ENCODE results near the gene LY6G5C.

DNA sequence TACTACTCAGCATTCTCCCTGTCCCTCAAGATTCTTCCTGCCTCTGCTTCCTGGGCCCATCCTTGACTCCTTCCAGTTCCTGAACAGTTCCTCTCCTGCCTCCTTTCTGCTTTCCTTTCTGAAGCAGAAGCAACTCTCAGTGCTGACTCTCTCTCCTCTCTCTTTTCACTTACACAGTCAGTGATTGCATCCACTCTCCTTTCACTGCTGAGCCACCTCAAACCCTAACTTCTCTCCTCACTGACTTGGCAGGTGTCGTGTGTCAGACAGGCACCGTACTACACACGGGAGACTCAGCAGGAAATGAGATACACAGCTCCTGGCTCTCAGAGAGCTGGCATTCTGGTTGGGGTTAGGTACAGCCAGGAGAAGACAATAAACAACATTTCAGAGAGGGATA lies 16.7 kb upstream of the LY6G5C start:
- TF ChIP-seq, protein P1, sequence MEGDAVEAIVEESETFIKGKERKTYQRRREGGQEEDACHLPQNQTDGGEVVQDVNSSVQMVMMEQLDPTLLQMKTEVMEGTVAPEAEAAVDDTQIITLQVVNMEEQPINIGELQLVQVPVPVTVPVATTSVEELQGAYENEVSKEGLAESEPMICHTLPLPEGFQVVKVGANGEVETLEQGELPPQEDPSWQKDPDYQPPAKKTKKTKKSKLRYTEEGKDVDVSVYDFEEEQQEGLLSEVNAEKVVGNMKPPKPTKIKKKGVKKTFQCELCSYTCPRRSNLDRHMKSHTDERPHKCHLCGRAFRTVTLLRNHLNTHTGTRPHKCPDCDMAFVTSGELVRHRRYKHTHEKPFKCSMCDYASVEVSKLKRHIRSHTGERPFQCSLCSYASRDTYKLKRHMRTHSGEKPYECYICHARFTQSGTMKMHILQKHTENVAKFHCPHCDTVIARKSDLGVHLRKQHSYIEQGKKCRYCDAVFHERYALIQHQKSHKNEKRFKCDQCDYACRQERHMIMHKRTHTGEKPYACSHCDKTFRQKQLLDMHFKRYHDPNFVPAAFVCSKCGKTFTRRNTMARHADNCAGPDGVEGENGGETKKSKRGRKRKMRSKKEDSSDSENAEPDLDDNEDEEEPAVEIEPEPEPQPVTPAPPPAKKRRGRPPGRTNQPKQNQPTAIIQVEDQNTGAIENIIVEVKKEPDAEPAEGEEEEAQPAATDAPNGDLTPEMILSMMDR (IDR thresholded peaks at IDR 0.05), result no peak
- TF ChIP-seq POLR2A (IDR thresholded peaks at IDR 0.05) (no peak), EP300 (IDR thresholded peaks at IDR 0.05) (no peak)

Data from ovary (tissue), 3 donors.